Daoy (cell line): ENCODE measurements around the gene SEMA5A. TPM values are rescaled to one million over a fixed set of nuclear protein-coding genes. Genes with fewer than 3 reads are reported as not detected.

Experiments
- DNase-seq: peaks from one replicate; pipeline ENCODE4 v3.0.0-alpha.2; 2015; ENCODE audit warnings: low read depth
- total RNA-seq: library from RNA; depleted of rRNA; stranded (reverse); fragments of >200 nt; shearing (Covaris generic); gene quantifications from 2 replicates; pipeline ENCODE4 v1.2.3, GENCODE V29; 2014

SEMA5A gene
- total RNA-seq, 1 experiment from 2014 or later = 0.23 TPM

GRCh38 chr5:9331372-9331771, 214.5 kb downstream of the SEMA5A start:
- no peak for DNase-seq

GRCh38 chr5:9329125-9329524, 216.8 kb downstream of the SEMA5A start:
- no peak for DNase-seq

- no peak for DNase-seq
Measured at GRCh38 chr5:9325549-9325948, 220.3 kb downstream of the SEMA5A start.

- no peak for DNase-seq
Measured at GRCh38 chr5:9324348-9325077, 221.4 kb downstream of the SEMA5A start.

DNA sequence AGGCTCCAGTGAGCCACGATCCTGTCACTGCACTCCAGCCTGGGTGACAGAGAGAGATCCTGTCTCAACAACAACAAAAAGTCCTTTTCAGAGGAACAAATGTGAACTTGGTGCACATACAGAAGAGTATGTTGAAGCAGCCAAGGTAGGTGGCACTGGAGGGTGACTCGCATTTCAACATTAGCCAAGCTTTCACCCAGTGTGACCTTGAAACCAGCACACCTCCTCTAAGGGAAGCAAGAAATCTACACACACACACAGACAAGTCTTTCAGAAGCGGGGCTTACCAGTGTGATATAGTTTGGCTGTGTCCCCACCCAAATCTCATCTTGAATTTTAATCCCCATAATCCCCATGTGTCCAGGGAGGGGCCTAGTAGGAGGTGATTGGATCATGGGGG, 225.2 kb downstream of the SEMA5A start:
- no peak for DNase-seq

- no peak for DNase-seq
Measured at GRCh38 chr5:9318031-9318430, 227.8 kb downstream of the SEMA5A start.

GRCh38 chr5:9316733-9317132, 229.1 kb downstream of the SEMA5A start:
- no peak for DNase-seq

DNA sequence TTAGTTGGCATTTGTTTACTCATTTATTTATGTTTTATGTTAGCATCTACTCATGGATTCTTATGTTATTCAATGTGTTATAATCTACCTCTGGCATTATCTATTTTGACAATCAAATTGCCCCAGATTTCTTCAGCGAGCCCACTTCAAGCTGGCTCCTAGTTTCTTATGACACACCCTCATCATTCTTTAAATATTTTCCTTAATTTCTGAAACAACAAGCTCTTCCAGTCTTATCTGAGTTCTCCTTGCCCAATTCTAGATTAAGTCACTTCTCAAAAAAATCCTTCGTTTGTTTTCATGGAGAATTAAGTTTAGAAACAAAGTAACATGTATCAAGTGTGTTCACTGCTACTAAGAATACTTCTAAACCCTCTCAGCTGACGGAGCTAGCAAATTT, 229.8 kb downstream of the SEMA5A start:
- DNase-seq = no peak

DNA sequence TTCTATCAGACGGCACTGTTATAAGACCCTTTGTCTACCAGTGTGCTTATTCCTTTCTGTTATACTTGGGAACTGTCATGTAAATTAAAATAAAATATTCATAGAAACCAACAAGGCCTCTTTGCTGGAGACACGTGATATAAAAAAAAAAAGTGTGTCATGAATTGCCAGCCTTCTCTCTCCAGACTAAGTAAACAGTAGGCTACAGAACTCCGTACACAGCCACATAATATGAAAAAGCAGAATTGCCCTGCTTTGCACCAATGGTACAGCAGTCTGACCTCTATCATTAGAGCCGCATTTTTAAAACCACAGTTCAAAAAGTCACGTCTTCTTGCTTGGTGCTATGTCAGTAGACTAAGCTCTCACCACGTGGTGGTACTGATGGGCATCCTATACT, 231.3 kb downstream of the SEMA5A start:
- DNase-seq = no peak

- DNase-seq = no peak
Measured at GRCh38 chr5:9313751-9314150, 232.1 kb downstream of the SEMA5A start.

GRCh38 chr5:9307150-9307549, 238.7 kb downstream of the SEMA5A start:
- DNase-seq = no peak

DNA sequence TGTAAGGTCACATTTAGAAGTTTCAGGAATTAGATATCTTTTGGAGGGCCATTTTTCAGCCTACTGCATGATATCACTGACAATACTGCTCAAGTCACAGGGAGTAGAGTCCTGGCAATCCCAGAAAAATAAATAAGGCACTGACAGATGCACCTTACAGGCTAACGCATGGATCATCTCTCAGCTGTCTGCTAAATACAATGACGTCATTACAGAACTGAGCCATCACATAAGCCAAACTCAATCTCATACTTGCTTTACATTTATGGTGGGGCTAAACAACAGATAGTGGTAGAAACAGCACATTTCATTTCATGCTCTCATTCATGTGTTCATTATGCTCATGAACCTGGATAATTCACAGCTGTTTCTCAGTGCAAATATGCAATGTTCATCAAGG, 243.7 kb downstream of the SEMA5A start:
- DNase-seq = no peak

GRCh38 chr5:9301200-9301599, 244.7 kb downstream of the SEMA5A start:
- no peak for DNase-seq

GRCh38 chr5:9297134-9297533, 248.7 kb downstream of the SEMA5A start:
- DNase-seq = no peak

DNA sequence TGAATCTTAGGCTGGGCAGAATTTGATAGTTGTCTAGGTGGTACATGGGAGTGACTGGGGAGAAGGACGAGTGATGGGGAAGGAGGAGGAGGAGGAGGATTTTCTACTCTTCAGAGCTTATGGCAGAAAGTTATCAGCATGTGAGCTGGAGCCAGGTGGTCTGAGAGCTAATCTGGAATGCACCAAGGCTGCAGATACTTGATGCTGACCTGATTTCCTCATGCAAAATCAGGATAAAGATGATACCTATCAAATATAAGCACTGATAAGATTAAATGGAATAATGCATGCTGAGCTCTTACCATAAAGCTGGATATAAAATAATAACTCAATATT, 250.4 kb downstream of the SEMA5A start:
- no peak for DNase-seq

DNA sequence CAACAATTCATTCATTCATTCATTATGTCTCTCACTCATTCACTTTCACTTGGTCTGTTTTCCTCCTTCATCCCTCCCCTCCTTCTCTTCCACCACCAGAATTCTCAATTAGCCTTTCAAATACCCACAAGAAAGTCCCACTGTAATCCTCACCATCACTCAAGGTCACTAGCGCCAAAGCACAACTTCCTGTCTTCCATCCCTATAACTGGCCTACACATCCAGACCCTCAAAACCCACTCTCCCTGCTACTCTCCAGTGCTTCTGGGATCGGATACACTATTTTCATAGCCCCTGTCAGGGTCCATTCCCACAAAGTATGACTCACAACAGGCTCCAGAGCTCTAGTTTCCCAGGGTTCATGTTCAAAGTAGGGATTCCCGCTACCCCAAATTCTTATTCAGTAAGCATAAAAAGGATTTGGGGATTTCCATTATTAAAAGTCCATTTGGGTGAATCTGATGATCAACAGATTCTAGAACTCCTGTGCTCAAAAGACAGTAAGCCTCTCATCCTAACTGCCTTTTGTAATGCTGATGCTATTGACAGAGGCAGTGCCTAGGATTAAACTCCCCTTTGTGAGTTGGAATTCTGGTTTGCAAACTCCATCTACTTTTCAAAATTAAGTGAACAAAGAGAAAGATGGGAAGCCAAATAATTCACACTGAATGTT, 250.9 kb downstream of the SEMA5A start:
- DNase-seq = no peak

DNA sequence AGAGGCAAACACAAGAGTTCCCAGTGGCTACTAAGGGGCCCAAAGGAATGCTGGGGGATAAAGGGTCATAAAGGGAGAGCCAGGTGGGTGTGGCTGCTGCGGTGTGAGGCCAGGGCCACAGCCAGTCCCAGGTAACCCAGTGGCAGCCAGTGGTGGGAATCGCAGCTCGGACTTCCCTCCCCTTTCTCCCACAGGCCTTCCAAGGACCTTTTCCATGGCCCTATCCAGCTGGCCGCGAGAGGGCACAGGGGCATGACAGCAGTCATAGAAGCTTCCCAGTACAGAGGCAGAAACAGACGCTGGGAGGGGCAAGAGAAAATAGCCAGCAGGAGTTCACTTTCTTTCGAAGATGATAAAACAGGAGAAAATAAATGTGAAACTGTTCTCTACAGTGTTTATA, 257.6 kb downstream of the SEMA5A start:
- no peak for DNase-seq

- no peak for DNase-seq
Measured at GRCh38 chr5:9284781-9285307, 261.0 kb downstream of the SEMA5A start.

DNA sequence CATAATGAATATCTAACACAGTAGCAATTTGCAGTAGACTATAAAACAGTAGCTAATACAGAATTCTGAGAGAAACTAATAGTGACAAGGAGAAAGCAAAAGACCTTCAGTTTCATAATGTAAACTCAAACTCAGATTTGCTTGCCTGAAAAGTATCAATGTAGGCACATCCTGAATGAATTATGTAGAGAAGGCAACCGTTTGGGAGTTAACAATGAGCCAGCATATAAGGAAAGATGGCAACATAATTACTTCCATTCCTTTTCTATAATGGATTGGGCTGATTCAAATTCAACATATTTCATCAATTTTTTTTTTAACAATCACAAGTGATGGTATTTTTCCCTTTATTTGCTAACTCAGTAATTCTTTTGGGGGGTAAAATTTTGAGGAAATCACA, 261.6 kb downstream of the SEMA5A start:
- DNase-seq = no peak

GRCh38 chr5:9283473-9283872, 262.4 kb downstream of the SEMA5A start:
- no peak for DNase-seq

- no peak for DNase-seq
Measured at GRCh38 chr5:9283021-9283420, 262.9 kb downstream of the SEMA5A start.

- DNase-seq = no peak
Measured at GRCh38 chr5:9282211-9282610, 263.7 kb downstream of the SEMA5A start.

DNA sequence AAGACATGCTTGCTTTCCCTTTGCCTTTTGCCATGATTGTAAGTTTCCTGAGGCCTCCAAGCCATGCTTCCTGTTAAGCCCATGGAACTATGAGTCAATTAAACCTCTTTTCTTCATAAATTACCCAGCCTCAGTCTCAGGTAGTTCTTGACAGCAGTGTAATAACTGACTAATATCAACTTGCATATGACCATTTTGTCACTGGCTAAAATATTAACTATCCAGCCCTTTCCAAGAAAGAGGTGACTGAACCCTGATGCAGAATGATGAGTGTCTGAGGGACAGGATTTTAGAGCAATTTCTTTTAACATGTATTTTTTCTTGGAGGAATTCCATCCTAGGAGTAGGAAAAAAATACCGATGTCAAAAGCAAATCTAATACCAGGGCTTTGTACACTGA, 266.1 kb downstream of the SEMA5A start:
- DNase-seq = no peak
